DMS153 treated with DMSO at 0.1 percent for 48 hours (cell line): ENCODE results near the gene KCTD18.

Experiments used
- DNase-seq: peaks from one replicate; lab custom pipeline; 2025; ENCODE audit not compliant: unreplicated experiment; lab: John Stamatoyannopoulos, UW

Gene KCTD18

GRCh38 chr2:200486529-200486928 lies 23.3 kb downstream of the KCTD18 start:
- no peak for DNase-seq

DNA sequence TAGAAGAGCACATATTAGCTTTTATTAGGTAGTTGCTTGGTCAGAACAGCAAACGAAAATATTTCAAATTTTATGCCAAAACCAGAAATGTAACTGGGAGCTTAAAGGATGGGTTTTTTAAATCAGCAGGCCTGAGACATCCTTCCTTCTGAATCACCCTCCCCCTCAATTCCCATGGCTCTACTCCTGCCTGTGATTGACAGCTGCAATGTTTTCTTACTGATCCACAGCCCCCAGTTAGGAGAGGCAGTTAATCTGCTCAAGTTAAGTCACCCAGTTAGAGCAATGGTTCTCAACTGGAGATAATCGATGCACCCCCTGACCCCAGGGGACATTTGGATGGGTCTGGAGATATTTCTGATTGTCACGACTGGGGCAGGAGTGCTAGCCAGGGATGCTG lies 24.9 kb downstream of the KCTD18 start:
- no peak for DNase-seq

GRCh38 chr2:200483729-200484198 lies 26.1 kb downstream of the KCTD18 start:
- no peak for DNase-seq

DNA sequence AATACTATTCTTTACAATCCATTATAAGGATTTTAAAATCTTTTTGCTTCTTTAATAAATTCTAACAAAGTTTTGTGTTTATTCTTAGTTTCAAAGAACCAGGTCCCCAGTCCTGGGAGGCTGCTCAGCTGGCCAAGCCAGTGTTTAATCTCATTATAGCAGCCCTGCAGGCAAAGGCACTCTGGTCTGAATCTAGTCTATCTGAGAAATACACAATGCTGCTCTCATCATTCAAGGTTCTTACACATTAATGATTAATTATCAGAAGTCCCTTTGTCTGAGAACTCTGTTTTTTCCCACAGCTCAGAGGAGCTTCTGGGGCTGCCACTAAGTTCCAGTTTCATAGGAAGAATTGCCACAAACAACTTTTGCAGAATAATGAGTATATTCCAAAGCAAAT lies 27.7 kb downstream of the KCTD18 start:
- DNase-seq: no peak

- no peak for DNase-seq
Observed at GRCh38 chr2:200479692-200480265, 30.1 kb downstream of the KCTD18 start.

- DNase-seq: no peak
Observed at GRCh38 chr2:200477667-200478131, 32.2 kb downstream of the KCTD18 start.

DNA sequence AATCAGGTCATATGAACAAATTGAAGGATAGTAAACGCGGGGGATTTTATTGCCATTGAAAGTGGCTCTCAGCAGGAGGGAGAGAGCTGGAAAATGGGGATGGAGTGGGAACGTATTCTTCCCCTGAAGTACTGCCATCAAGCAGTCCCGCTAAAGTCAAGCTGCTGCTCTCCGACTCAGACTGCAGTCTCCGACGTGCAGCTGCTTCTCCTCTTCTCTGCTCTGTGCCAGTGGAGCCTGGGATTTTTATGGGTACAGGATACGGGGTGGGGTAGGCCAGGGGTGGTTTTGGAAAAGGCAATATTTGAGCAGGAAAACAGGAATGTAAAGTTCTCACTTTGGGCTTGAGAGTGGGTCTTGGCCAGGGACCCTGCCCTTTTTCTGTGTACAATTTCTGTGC lies 33.0 kb downstream of the KCTD18 start:
- DNase-seq: no peak

- no peak for DNase-seq
Observed at GRCh38 chr2:200475795-200476194, 34.1 kb downstream of the KCTD18 start.

DNA sequence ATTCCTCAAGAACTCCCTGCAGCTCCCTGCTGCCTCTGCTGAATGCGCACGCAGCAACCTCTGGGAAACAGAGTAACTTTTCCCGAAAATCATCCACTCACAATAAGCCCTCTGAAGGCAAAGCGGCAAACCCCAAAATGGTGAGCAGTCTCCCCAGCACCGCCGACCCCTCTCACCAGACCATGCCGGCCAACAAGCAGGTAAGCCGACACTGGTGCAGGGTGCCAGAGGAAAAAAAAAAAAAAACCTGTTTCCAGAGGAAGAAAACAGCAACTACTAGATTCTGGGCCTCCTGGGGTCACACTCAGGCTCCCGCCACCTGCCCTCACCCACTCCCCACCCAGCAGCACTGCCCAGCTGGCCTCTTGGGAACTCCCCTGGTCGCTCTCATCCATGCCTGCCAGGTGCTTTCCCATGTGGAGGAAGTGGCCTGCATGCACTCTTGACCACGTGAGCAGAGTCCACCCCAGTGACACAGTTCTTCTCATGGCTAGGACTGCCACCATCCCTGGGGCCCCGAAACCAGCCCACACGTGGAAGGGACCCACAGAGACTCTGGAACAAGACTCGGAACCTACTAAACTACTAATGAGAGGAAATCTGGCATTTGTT lies 36.9 kb downstream of the KCTD18 start:
- no peak for DNase-seq

DNA sequence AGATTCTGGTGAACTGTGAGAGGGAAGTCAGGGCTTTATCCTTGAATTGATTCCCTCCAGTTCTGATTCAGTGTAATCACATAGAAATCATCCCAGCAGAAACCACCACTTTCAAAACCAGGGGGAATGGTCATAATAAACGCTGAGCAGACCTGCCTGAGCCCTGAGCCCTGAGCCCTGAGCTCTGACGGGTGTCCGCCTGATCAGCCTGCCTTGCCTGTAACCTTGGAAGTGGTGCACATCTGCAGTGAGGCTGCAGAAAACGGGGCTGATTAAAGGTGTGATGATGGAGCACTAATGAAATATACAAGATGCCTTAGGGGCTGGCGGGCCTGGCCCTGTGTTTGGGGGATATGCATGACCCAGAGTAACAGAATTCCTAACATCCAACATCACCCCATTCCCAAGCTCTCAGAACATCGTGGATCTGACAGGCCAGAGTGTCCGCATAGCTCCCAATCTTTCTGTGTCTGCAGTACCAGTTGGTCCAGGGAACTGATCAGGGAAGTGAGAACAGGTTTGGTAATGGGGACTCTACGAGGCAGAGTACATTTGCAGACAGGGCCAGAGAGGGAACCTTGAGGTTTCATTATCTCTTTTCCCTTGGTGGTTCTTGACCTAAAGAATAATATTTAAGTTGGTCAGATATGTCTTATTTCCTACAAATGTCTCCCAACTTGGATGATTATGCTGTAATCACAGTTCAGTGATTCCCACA lies 37.8 kb downstream of the KCTD18 start:
- DNase-seq: no peak

DNA sequence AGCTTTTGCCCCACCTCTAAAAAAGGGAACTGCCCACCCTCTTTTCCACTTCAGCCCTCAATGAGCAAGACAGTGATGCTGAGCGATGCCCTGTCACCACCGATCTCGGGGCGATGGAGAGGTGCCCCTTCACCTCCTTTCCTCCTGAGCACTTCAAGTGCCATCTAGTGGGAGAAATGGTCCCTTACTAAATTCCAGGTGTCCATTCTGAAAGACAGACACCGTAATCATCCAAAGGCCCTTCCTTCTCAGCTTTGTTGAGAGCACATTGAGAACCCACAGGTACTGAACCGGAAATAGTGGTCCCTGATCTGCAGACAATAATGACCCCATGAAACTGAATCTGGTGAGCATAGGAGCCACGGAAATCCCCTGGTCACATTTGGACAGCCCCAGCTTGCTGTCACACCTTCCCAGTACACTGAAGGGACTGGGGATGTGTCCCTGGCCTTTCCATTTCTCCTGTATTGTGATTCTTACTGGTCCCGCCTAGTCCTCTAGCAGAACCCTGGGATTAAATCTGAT lies 38.5 kb downstream of the KCTD18 start:
- DNase-seq: no peak

DNA sequence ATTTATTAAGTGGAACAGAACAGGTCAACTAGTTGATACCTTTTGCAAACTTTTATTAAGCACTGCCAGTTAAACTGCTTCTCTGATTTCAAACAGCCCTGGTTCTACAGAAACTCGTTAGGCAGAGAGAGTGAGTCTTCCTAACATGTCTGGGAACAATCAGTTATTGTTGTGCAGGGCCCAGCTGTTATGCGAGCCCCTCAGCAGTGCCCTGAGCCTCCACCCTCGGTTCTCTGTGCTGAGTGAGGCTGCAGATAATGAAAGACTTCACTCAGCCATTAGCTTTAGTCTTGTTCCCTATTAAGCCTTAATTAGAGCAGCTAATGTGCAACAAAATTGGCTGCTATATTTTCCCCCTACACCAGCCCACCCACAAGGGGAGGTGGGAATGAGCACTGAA lies 39.6 kb downstream of the KCTD18 start:
- DNase-seq: no peak

DNA sequence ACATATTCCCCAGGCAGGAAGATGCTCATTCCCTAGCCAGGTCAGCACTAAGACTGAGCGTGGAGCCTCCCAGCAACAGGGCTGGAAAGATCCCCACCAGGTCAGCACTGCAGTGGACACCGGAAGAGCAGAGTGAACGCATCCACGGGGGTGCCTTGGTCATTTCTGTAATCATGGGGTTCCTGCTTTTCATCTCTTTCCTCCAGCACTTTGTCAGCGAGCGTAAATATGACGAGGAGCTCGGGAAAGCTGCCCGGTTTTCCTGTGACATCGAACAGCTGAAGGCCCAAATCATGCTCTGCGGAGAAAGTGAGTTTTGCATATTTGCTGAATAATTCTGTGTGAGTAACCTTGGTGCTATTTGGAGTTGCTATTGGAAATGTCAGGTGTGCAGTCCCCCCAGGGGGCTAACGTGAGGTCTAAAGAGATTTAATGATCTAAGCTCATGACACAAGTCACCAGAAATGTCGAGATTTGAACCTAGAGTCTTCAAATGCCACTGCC lies 40.1 kb downstream of the KCTD18 start:
- DNase-seq: no peak

DNA sequence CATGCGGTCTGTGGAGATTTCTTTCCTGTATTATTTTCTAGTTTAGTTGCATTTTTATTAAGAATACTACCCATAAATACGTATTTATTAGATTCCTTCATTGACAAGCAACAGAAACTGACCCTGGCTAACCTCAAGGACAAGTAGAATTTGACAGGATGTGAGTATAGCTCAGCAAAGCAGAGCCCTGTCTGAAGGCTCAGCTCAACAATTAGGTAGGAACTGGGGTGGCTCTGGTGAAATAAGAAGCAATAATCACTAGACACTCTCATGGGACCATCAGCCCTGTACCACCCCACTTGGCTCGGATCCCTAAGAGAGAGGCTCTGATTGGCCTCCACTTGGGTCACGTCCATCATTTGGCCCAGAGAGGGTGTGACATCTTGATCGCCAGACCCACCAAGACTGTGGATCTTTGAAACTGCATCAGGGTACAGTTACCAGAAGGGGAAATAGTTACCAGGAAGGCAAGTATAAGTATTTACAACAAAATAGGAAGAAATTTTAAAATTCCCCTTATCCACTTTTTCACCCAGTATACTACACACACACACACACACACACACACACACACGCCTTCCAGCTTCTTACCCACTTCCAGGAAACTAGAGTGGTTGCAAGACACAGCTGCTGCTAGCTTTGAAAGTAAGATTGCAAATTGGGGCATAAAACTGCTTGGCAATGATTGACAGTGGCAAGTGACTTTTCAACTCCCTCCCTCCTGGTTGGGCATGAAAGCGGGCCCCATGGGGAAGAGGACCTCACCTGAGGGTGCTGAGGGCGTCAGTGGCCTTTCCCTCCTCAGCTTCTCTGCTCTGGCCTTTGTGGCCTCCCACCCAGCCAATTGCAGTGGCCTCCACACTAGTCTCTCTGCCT lies 41.8 kb downstream of the KCTD18 start:
- DNase-seq: no peak

DNA sequence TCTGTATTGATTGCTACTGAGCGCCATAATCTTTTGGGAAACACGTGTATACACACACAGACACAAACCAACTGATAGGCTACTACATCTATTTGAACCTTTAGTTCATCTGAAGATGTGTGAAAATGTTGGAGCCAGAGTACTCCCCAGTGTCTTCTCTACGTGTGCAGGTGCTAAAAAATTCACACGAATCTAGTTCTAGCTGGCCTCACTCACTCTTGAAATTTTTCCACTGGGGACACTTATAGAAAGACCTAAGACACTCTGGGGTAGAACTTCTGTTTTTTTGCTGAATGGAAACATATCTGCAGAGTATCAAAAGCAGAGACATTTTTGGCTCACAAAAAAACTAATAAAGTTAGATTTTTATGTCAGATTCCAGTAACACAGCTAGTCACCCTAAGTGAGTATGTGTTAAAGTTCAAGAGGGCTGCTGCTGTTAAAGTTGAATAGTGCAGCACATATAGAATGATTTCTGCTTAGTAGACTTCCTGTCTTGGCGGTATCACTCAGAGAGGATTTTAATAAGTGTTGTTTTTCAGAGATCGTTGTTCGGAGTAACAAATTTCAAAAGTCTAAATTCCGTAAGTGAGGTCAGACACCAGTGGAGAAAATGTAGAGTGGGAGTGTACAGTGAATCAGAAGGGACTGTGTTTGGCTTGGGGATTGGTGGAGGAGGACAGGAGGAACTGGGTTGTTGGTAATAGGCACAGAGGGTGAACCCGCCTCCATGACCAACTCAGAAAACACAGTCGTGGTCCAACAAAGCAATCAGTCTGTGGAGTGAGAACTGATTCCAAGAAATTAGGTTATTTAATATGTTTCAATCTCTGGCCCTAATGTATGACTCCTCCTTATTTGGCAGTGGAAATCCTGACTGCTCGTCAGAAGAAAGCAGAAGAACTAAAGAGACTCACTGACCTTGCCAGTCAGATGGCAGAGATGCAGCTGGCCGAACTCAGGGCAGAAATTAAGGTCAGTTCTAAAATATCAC lies 43.1 kb downstream of the KCTD18 start:
- DNase-seq: no peak

GRCh38 chr2:200463452-200463851 lies 46.4 kb downstream of the KCTD18 start:
- no peak for DNase-seq

GRCh38 chr2:200461846-200462710 lies 47.8 kb downstream of the KCTD18 start:
- no peak for DNase-seq

- DNase-seq: no peak
Observed at GRCh38 chr2:200459101-200459500, 50.8 kb downstream of the KCTD18 start.

DNA sequence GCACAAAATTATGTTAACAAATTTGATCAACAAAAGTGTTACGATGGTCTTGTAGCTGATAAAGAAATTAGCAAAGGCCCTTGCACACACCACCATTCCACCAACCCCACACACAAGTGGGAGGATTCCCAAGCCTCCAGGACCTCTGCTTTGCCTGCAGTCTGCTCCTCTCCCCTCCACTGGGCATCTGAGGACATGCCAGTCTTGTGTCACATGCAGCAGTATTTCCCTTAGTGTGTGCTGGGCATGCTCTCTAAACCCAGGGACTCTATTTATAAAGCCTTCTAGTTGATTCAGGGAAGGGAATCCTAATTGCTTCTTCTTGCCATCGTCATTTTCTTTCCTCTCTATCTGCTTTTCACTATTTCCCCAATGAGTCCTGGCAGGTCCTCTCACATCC lies 53.3 kb downstream of the KCTD18 start:
- DNase-seq: no peak
